Fibroblast of skin of abdomen (primary cell): ENCODE results near the gene AGTPBP1. TPM values are rescaled to one million over a fixed set of nuclear protein-coding genes. Genes with fewer than 3 reads are reported as not detected.
A peak's percentile ranks its signal among the peaks of the same experiment; 100 is the strongest.
"Not testable (repeated sequence)": the region's sequence is repeated elsewhere in the genome, so short reads cannot be mapped to it uniquely, and the experiment has no call there.

Source experiments
- DNase-seq: peaks from one replicate; pipeline ENCODE4 v3.0.0-alpha.2; 2013
- polyA plus RNA-seq, 2 experiments: library from polyadenylated mRNA; unstranded; fragments of 120-200 nt; gene quantifications; one replicate each; pipeline ENCODE4 v1.2.1, GENCODE V29; 2013; ENCODE audit not compliant: insufficient read length in 2 of 2

The AGTPBP1 gene, protein sequence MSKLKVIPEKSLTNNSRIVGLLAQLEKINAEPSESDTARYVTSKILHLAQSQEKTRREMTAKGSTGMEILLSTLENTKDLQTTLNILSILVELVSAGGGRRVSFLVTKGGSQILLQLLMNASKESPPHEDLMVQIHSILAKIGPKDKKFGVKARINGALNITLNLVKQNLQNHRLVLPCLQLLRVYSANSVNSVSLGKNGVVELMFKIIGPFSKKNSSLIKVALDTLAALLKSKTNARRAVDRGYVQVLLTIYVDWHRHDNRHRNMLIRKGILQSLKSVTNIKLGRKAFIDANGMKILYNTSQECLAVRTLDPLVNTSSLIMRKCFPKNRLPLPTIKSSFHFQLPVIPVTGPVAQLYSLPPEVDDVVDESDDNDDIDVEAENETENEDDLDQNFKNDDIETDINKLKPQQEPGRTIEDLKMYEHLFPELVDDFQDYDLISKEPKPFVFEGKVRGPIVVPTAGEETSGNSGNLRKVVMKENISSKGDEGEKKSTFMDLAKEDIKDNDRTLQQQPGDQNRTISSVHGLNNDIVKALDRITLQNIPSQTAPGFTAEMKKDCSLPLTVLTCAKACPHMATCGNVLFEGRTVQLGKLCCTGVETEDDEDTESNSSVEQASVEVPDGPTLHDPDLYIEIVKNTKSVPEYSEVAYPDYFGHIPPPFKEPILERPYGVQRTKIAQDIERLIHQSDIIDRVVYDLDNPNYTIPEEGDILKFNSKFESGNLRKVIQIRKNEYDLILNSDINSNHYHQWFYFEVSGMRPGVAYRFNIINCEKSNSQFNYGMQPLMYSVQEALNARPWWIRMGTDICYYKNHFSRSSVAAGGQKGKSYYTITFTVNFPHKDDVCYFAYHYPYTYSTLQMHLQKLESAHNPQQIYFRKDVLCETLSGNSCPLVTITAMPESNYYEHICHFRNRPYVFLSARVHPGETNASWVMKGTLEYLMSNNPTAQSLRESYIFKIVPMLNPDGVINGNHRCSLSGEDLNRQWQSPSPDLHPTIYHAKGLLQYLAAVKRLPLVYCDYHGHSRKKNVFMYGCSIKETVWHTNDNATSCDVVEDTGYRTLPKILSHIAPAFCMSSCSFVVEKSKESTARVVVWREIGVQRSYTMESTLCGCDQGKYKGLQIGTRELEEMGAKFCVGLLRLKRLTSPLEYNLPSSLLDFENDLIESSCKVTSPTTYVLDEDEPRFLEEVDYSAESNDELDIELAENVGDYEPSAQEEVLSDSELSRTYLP
- polyA plus RNA-seq (2013, experiment 1 of 2; ENCODE audit: insufficient read length) = 6.7 TPM
- 6.1 TPM for polyA plus RNA-seq (2013, experiment 2 of 2; ENCODE audit: insufficient read length)

DNA sequence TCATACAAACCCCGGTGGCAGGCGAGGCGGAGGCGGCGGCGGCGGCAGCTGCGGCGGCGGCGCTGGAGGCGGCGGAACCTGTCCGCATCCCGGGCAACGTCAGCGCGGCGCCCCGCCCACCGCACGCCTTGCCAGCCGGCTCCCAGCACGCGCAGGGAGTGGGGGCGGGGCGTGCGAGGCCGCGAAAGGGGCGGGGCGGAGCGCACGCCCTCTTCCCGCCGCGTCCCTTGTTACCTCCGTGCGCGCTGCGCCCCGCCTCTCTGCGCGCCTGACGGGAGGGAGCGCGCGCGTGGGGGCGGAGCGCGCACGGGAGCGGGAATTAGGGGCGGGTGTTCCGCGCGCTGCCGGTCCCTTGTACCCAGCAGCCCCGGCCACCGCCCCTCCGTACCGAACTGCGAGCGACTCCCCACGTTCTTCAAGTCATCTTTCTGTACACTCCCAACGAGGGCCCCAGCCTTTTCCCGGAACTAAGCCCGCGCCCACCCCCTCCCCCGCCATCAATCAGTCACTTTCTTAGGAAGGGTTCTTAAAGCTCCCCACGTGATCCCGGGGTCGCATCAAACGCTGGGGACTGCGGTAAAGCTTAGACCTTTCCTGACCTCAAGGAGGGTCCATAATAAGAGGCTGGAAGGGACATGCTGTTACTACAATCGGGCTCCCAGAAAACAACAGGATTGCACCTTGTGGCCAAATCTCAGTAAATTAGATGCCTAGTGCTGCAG lies at the start of gene AGTPBP1:
AGTPBP1 (minus strand) TSS at position 80 of the 722 bp plus-strand sequence. CDS start 29,421 bp downstream, outside the sequence.
- peak; percentile 91 for DNase-seq

GRCh38 chr9:85786116-85786515 lies 44.4 kb upstream of the AGTPBP1 start:
- DNase-seq = not testable (repeated sequence)

DNA sequence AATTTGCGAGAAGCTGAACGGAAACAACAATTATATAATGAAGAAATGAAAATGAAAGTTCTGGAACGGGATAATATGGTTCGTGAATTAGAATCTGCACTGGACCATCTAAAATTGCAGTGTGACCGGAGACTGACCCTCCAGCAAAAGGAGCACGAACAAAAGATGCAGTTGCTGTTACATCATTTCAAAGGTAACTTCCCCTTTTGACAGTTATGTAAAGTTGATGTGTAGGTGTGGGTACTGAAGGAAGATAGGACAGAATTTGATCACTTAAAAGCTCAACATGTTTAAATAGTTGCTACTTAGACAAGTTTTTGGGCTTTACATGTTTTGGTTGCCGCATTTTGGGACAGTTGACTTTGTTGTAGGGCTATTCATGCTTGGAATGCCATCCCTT lies 32.1 kb upstream of the AGTPBP1 start:
- not testable (repeated sequence) for DNase-seq

- not testable (repeated sequence) for DNase-seq
These were observed 20.0 kb upstream of the AGTPBP1 start for GRCh38 chr9:85761802-85762201.

GRCh38 chr9:85757716-85758115 lies 16.0 kb upstream of the AGTPBP1 start:
- not testable (repeated sequence) for DNase-seq

DNA sequence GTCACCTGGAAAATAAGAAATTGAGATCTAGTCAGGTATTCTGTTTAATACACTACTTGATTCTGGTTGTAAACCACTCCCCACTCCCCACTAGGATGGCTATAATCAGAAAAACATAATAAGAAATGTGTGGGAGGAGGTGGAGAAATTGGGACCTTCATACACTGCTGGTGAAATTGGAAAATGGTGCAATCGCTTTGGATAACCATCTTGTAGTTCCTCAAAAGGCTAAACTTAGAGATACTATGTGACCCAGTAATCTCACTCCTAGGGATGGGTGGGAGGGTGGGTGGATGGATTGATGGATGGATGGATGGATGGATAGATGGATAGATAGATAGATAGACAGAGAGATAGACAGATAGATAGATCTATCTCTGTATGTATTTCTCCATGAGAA lies 14.5 kb upstream of the AGTPBP1 start:
- DNase-seq = not testable (repeated sequence)

GRCh38 chr9:85746309-85746708 lies 4.6 kb upstream of the AGTPBP1 start:
- DNase-seq = no peak

DNA sequence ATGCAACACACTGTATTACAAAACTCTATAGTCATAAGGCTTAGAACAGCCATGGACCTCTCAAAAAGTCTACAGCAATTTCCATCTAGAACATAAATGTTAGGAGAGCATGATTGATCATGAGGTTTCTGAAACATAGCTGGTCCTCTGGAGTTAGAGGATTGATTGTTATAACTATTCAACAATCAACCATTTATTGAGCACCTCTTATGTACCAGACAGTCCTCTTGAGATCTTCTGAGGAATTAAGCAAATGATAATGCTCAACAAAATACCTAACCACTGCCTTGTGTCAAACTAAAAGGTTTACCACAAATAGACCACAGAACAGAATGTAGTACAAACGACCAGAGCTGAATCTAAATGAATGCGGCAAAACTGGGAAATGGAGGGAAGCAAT lies 3.4 kb upstream of the AGTPBP1 start:
- DNase-seq = no peak

GRCh38 chr9:85744480-85744879 lies 2.7 kb upstream of the AGTPBP1 start:
- no peak for DNase-seq

GRCh38 chr9:85743275-85744128 lies 1.7 kb upstream of the AGTPBP1 start:
- DNase-seq = peak; percentile 95

- peak; percentile 66 for DNase-seq
These were observed 813 bp upstream of the AGTPBP1 start for GRCh38 chr9:85742597-85742936.

DNA sequence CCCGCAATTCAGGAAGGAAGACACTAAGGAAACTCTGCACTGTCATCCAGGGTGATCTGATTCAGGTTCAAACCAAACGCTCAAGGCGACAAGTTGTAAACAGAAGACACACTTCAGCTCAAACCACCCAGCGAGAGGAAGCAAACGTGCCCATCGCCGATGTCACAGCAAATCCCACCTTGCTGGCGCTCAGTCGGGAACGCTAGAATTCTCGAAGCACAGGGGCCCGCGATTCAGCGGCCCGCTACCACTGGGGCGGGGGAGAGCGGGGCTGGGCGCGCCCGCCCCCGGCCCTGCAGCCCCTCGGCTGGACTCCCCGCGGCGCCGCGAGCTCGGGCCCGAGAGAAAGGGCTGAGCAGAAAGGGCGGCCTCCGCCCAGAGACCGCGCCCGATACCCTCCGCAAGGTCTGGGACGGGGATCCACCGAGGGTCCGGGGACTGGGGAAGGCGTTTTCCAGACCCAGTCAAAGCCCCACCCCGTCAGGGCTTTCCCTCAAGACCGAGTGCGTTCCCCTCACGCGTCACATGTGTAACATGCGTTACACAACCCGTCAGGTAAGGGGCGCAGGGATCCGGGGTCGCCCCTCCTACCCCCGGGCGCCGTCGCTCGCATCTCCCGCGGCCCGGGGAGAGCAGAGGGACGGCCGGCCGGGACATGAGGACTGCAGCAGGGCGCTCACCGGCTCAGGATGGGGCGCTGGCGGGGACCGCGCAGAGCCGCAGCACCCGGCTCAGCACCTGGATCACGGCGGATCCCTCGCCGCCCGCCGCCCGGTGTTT lies 469 bp downstream of the AGTPBP1 start:
- no peak for DNase-seq

DNA sequence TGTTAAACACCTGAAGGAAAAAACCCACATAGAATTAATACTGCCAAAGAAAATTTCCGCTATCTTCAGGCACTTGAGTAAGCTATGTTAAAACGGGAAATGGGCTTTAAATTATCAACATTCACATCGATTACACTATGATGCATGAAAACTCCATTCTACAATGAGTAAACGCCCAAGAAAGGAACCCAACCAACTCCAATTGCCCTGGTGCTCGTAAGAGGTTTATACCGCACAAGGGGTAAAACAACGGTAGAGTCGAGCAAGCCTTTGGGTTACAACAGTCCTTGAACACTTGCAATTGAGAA lies 1.0 kb downstream of the AGTPBP1 start:
- DNase-seq = no peak

GRCh38 chr9:85738509-85738908 lies 3.2 kb downstream of the AGTPBP1 start:
- no peak for DNase-seq

DNA sequence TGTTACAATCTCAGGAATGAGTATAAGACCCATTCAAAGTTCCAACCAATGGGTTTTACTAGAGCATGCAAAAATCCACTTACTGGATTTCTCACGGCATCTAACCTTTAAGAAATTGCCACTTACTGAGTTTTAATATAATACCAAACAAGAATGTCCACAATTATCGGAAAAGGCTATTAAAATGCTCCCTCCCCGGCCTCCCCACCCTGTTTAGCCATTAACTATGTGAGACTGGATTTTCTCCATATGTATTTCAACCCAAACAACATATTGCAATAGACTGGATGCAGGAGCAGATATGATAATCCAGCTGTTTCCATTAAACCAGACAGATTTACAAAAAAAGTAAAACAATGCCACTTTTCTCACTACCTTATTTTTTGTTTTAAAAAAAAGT lies 4.1 kb downstream of the AGTPBP1 start:
- no peak for DNase-seq

DNA sequence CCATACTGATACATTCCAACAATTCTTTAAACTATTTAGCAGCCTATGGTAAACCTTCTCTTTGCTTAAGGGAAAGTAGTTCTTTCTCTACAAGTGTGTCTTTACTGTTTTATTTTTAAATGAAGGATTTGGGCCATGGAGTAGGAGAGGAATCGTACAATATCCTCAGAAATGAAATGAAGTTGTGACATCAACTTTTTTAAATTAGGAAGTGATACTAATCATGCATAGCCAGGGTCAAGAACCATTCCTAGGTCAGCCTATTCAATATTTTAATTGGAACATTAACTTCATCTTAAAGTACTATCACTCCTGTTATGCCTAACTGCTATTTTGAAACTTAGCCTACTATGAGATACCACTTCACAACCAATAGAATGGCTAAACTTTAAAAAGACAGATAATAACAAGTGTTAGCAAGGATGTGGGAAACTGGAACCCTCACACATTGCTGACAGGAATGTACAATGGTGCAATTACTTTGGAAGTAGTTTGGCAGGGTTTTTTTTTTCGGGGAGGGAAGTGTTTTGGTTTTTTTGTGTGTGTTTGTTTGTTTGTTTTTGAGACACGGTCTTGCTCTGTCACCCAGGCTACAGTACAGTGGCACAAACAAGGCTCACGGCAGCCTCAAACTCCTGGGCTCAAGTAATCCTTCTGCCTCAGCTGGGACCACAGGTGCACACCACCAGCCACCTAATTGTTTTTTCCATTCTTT lies 10.7 kb downstream of the AGTPBP1 start:
- DNase-seq = no peak

DNA sequence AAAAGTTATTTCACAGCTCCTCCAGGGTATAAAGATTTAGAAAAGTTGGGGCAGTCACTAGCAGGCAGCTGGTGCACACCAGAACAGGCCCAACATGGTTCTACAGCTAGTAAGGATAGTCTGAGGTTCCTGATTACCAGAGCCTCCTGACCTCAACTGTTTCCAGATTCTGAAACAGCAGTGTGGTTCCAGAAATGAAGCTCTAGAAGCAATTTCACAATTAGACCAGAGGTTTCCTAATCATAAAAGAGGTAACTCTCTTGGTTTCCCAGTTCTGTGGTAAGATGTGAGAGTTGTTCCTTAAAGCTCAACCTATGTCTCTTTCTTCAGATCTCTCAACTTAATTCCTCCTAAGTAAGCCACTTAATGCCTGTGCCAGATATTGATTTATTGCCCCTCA lies 11.9 kb downstream of the AGTPBP1 start:
- no peak for DNase-seq

- no peak for DNase-seq
These were observed 14.3 kb downstream of the AGTPBP1 start for GRCh38 chr9:85727500-85727899.

GRCh38 chr9:85726737-85727136 lies 15.0 kb downstream of the AGTPBP1 start:
- DNase-seq = no peak

GRCh38 chr9:85723215-85723614 lies 18.5 kb downstream of the AGTPBP1 start:
- no peak for DNase-seq
